ENCODE data around the gene GTF3C2. TPM values are rescaled to one million over a fixed set of nuclear protein-coding genes. Genes with fewer than 3 reads are reported as not detected.

GTF3C2 gene
- total and polyA plus RNA-seq, 9 of the 15 experiments (the other 6 are each of a cell fraction or from before 2014, with no cell fraction given), result 35.5 to 96.8 (median 53.0) TPM

GRCh38 chr2:27370816-27371620 lies 14.5 kb upstream of the GTF3C2 start (continued):
- TF ChIP-seq ZBTB11 (CRISPR knock-in tag; IDR thresholded peaks at IDR 0.05) (peak in 1 of 3 experiments; percentile 22; a peak in 1 of 6 replicates), CXXC5 (CRISPR knock-in tag; IDR thresholded peaks at IDR 0.05) (peak; percentile 38), CEBPG (CRISPR knock-in tag; IDR thresholded peaks at IDR 0.05) (no peak), CEBPG (tag; conservative IDR thresholded peaks at IDR 0.05 in 1 of 2, IDR thresholded peaks at IDR 0.05 in 1 of 2) (no peak), USF2 (CRISPR knock-in tag; IDR thresholded peaks at IDR 0.05) (no peak), TCF3 (CRISPR knock-in tag; IDR thresholded peaks at IDR 0.05) (no peak), MLX (CRISPR knock-in tag; conservative IDR thresholded peaks at IDR 0.05) (no peak), ZNF785 (CRISPR knock-in tag; IDR thresholded peaks at IDR 0.05) (no peak), THAP7 (CRISPR knock-in tag; IDR thresholded peaks at IDR 0.05) (no peak), ATF4 (CRISPR knock-in tag; IDR thresholded peaks at IDR 0.05) (no peak), ZKSCAN1 (IDR thresholded peaks at IDR 0.05; ENCODE audit: low read depth, low read length) (no peak), ZMIZ1 (IDR thresholded peaks at IDR 0.05; ENCODE audit: low read depth in 2 of 2, low read length in 2 of 2) (no peak), SLC30A9 (CRISPR knock-in tag; IDR thresholded peaks at IDR 0.05) (no peak)
